WERI-Rb-1 (cell line): ENCODE measurements around the gene MDP1.
"Not testable (repeated sequence)": the region's sequence is repeated elsewhere in the genome, so short reads cannot be mapped to it uniquely, and the experiment has no call there.

ENCODE experiments used
- DNase-seq: peaks from one replicate; pipeline ENCODE4 v3.0.0-alpha.2; 2020
- H3K27ac ChIP-seq: fragments of 250-450 bp; sonication (Bioruptor Pico); 2 replicates; pipeline ENCODE4 v1.5.1; 2020; ENCODE audit warnings: mild to moderate bottlenecking, moderate library complexity
- H3K27me3 ChIP-seq: fragments of 250-450 bp; sonication (Bioruptor Pico); 2 replicates; pipeline ENCODE4 v1.5.1; 2021; ENCODE audit warnings: mild to moderate bottlenecking, low read depth, moderate library complexity; ENCODE audit not compliant: insufficient read depth, severe bottlenecking
- H3K36me3 ChIP-seq: fragments of 250-450 bp; sonication (Bioruptor Pico); 2 replicates; pipeline ENCODE4 v1.5.1; 2020; ENCODE audit warnings: mild to moderate bottlenecking, moderate library complexity
- H3K4me3 ChIP-seq: 2 replicates; pipeline ENCODE4 v1.5.1; 2011; ENCODE audit warnings: low read depth, mild to moderate bottlenecking, control low read depth, low read length
- H3K9me3 ChIP-seq: fragments of 250-450 bp; sonication (Bioruptor Pico); 2 replicates; pipeline ENCODE4 v1.5.1; 2021; ENCODE audit warnings: mild to moderate bottlenecking, moderate library complexity; ENCODE audit not compliant: severe bottlenecking
- TF ChIP-seq, protein P1 (sequence below): IDR thresholded peaks from 2 replicates; pipeline ENCODE4 v1.5.1; 2011; ENCODE audit warnings: low read depth, mild to moderate bottlenecking, control low read depth, inconsistent platforms, low read length

MDP1 gene

DNA sequence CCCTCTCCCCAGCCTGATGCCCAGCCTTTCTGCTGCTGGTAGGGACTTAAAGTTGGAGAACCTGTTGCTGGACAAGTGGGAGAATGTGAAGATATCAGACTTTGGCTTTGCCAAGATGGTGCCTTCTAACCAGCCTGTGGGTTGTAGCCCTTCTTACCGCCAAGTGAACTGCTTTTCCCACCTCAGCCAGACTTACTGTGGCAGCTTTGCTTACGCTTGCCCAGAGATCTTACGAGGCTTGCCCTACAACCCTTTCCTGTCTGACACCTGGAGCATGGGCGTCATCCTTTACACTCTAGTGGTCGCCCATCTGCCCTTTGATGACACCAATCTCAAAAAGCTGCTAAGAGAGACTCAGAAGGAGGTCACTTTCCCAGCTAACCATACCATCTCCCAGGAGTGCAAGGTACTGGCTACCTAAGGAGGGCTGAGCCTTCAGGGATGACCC lies 8.7 kb downstream of the MDP1 start:
- DNase-seq: no peak
- Histone ChIP-seq H3K27ac (no peak overlapping the region), H3K36me3 (peaks cover 57% of the 10 kb centered on the region), H3K9me3 (peaks cover 4% of the 10 kb centered on the region), H3K27me3 (no peaks in the 10 kb centered on the region), H3K4me3 (no peak overlapping the region)
- TF ChIP-seq, protein P1, sequence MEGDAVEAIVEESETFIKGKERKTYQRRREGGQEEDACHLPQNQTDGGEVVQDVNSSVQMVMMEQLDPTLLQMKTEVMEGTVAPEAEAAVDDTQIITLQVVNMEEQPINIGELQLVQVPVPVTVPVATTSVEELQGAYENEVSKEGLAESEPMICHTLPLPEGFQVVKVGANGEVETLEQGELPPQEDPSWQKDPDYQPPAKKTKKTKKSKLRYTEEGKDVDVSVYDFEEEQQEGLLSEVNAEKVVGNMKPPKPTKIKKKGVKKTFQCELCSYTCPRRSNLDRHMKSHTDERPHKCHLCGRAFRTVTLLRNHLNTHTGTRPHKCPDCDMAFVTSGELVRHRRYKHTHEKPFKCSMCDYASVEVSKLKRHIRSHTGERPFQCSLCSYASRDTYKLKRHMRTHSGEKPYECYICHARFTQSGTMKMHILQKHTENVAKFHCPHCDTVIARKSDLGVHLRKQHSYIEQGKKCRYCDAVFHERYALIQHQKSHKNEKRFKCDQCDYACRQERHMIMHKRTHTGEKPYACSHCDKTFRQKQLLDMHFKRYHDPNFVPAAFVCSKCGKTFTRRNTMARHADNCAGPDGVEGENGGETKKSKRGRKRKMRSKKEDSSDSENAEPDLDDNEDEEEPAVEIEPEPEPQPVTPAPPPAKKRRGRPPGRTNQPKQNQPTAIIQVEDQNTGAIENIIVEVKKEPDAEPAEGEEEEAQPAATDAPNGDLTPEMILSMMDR: no peak

DNA sequence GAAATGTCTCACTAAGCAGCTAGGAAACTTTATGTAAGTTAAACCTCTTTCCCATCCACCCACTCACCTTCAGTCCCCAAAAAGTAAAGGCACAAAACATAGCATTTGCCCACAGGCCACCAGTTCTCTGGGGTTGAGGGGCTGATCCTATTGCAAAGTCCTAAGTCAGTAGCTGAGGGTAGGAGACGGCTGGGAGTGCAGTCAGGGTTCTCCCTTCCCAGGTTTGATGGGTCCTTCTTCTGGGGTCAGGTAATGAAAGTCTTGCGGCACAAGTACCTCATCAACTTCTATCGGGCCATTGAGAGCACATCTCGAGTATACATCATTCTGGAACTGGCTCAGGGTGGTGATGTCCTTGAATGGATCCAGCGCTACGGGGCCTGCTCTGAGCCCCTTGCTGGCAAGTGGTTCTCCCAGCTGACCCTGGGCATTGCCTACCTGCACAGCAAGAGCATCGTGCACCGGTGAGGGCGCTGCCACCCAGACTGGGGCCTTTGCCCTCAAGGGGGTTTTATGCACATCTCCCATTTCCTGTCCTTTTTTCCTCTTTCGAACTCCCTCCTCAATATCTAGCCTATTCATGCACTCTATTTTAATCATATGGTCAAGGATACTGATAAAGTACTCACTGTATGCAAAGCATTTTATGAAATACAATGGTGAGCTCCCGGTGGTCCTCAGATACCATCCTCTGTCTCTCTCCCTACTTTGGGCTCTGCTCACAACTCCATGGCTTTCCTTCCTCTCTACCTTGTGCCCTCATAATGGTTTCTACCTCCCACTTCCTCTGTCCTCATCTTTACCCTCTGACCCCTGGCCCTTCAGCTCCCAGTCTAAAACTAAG lies 9.4 kb downstream of the MDP1 start:
- H3K9me3 ChIP-seq: peaks cover 8% of the 10 kb centered on the region
- H3K27me3 ChIP-seq: no peaks in the 10 kb centered on the region
- H3K36me3 ChIP-seq: peaks cover 61% of the 10 kb centered on the region
- TF ChIP-seq, protein P1: no peak
- no peak overlapping the region for H3K4me3 ChIP-seq
- H3K27ac ChIP-seq: no peak overlapping the region
- DNase-seq: no peak

DNA sequence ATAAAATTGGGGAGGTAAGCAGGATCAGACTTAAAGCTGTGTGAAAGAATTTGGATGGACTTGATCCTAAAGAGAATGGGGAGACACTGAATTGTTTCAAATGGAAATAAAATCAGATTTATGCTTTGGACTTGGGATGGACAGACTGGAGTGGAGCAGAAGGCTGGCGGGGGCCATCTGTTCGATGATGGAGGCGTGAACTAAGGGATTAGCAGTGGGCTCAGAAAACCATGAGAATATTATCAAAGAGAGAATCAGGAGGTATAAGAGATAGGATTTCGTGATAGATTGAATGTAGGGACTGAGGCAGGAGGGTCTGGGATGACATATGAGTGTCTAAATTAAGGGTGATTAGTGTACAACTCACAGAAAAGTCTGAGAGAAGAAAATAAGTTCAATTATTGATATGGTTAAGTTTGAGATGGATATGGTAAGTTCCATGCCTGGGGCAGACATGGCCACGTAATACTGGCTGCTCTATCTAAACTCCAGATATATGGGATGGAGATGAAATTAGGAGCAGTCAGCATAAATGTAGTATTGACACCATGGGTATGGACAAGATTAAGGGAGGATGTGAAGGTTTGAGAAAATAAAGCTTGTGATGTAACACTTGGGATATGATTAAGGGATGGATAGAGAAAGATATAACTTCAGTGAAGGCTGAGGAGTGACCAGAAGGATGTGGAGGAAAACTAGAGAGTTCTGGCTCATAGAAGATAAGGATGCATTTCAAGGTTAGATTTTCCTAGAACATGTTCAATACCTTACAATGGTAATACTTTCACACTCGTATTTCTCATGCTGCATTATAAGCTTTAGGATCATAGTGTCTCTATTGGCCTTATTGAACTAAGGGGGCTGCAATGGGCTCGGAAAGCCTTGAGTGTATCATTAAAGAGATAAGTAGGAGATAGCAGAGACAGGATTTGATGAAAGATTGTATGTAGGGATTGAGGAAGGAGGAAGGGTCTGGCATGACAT lies 11.4 kb downstream of the MDP1 start:
- TF ChIP-seq, protein P1: no peak
- DNase-seq: no peak
- no peaks in the 10 kb centered on the region for H3K27me3 ChIP-seq
- H3K36me3 ChIP-seq: peaks cover 52% of the 10 kb centered on the region
- peak overlapping the region; percentile 40 for H3K27ac ChIP-seq
- peaks cover 12% of the 10 kb centered on the region for H3K9me3 ChIP-seq
- H3K4me3 ChIP-seq: no peak overlapping the region

DNA sequence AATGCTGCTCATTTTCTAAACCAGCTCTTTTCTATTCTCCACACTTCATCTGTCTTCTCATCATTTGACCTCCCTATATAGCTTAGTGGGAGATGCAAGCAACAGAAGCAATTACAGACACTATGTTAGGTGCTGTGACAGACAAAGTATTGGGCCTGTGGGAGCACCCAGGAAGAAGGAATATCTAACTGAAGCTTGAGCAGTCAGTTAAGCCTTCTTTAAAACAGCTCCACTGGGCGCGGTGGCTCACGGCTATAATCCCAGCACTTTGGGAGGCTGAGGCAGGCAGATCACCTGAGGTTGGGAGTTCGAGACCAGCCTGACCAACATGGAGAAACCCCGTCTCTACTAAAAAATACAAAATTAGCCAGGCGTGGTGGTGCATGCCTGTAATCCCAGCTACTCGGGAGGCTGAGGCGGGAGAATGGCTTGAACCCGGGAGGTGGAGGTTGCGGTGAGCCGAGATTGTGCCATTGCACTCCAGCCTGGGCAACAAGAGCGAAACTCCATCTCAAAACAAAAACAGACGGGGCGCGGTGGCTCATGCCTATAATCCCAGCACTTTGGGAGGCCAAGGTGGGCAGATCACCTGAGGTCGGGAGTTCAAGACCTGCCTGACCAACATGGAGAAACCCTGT lies 12.5 kb downstream of the MDP1 start:
- DNase-seq, H3K27me3 ChIP-seq, H3K4me3 ChIP-seq: not testable (repeated sequence)
- peak overlapping the region; percentile 40 for H3K27ac ChIP-seq
- H3K36me3 ChIP-seq: peaks cover 48% of the 10 kb centered on the region
- H3K9me3 ChIP-seq: peaks cover 12% of the 10 kb centered on the region

DNA sequence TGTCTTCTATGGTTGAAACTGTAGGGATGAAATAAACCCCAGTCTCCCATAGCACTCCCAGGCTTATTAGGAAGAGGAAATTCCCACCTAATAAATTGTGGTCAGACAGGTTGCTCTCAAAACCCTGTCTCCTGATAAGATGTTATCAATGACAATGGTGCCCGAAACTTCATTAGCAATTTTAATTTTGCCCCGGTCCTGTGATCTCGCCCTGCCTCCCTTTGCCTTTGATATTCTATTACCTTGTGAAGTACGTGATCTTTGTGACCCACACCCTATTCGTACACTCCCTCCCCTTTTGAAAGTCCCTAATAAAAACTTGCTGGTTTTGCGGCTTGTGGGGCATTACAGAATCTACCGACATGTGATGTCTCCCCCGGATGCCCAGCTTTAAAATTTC lies 13.3 kb downstream of the MDP1 start:
- Histone ChIP-seq H3K36me3 (peaks cover 40% of the 10 kb centered on the region), H3K9me3 (peaks cover 12% of the 10 kb centered on the region)
- H3K27me3 ChIP-seq, H3K27ac ChIP-seq, DNase-seq, H3K4me3 ChIP-seq: not testable (repeated sequence)

DNA sequence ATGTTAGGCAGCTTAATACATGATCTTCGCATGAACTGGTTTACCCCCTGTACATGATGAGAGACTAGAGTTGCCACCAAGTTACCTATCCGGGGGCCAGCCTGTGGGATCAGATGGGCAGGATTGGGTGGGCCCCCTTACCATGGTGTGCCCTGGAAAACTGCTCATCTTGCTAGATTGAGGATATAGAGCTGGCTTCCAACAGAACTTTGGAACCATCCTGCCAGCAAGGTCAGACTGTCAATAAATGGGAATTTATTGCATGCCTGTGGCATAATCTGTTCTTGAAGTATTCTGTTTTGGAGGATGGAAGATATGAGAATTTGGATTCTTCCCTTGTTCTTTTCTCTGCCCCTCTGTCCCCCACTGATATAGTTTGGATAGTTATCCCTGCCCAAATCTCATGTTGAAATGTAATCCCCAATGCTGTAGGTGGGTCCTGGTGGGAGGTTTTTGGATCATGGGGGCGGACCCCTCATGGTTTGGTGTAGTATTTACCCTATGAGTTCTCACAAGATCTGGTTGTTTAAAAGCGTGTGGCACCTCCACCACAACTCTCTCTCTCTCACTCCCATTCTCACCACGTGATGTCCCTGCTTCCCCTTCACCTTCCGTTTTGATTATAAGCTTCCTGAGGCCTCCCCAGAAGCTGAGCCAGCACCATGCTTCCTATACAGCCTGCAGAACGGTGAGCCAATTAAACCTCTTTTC lies 16.9 kb downstream of the MDP1 start:
- Histone ChIP-seq H3K4me3 (no peak overlapping the region), H3K9me3 (peaks cover 12% of the 10 kb centered on the region), H3K27ac (no peak overlapping the region), H3K36me3 (peaks cover 27% of the 10 kb centered on the region), H3K27me3 (no peaks in the 10 kb centered on the region)
- no peak for DNase-seq
- TF ChIP-seq, protein P1: no peak
